Fibroblast of lung (primary cell): ENCODE data around the gene NPFFR1. TPM values are rescaled to one million over a fixed set of nuclear protein-coding genes. Genes with fewer than 3 reads are reported as not detected.

ENCODE experiments used
- DNase-seq, 2 donors: peaks; one replicate each; pipeline versions ENCODE4 v3.0.0 to v3.0.0-alpha.2; 2010; ENCODE audit warnings: low read depth in 2 of 2
- H2AFZ ChIP-seq: 2 replicates; pipeline ENCODE4 v1.5.1; 2012; ENCODE audit warnings: low read length, control low read depth, inconsistent platforms
- H3K27ac ChIP-seq: 2 replicates; pipeline ENCODE4 v1.5.1; 2011; ENCODE audit warnings: low read length, control low read depth; ENCODE audit not compliant: insufficient read depth
- H3K27me3 ChIP-seq: 2 replicates; pipeline ENCODE4 v1.5.1; 2011; ENCODE audit warnings: mild to moderate bottlenecking, low read length; ENCODE audit not compliant: control insufficient read depth, insufficient read depth
- H3K36me3 ChIP-seq: 2 replicates; pipeline ENCODE4 v1.5.1; 2011; ENCODE audit warnings: low read length; ENCODE audit not compliant: control insufficient read depth, insufficient read depth
- H3K4me1 ChIP-seq: 2 replicates; pipeline ENCODE4 v1.5.1; 2011; ENCODE audit warnings: low read length; ENCODE audit not compliant: control insufficient read depth, insufficient read depth; ENCODE audit errors: extremely low read depth
- H3K4me2 ChIP-seq: 2 replicates; pipeline ENCODE4 v1.5.1; 2011; ENCODE audit warnings: low read length, control low read depth; ENCODE audit not compliant: insufficient read depth; ENCODE audit errors: extremely low read depth
- H3K4me3 ChIP-seq, 4 experiments: fragments of 200-600 bp in 1 of 4; sonication (generic) in 1 of 4; replicated peaks in 1 of 4; 2 replicates each; pipeline ENCODE4 v1.5.1; 2011 to 2016; ENCODE audit warnings: low read length in 4 of 4, low read depth in 3 of 4, mild to moderate bottlenecking in 3 of 4, control low read depth in 2 of 4, inconsistent platforms in 1 of 4, mixed read lengths in 1 of 4; ENCODE audit not compliant: insufficient read depth in 1 of 4; ENCODE audit errors: control extremely low read depth in 1 of 4
- H3K79me2 ChIP-seq: 2 replicates; pipeline ENCODE4 v1.5.1; 2012; ENCODE audit warnings: mild to moderate bottlenecking, low read length, inconsistent platforms; ENCODE audit not compliant: control insufficient read depth, insufficient read depth
- H3K9ac ChIP-seq: 2 replicates; pipeline ENCODE4 v1.5.1; 2011; ENCODE audit warnings: mild to moderate bottlenecking, low read length, control low read depth; ENCODE audit not compliant: insufficient read depth
- H3K9me3 ChIP-seq: 2 replicates; pipeline ENCODE4 v1.5.1; 2012; ENCODE audit warnings: low read depth, low read length; ENCODE audit not compliant: control insufficient read depth, insufficient read depth
- H4K20me1 ChIP-seq: 2 replicates; pipeline ENCODE4 v1.5.1; 2011; ENCODE audit warnings: low read length; ENCODE audit not compliant: control insufficient read depth, insufficient read depth; ENCODE audit errors: extremely low read depth
- EZH2 ChIP-seq: IDR thresholded peaks from 2 replicates; pipeline ENCODE4 v1.5.1; 2012; ENCODE audit warnings: low read length, control low read depth, mild to moderate bottlenecking; ENCODE audit errors: missing control alignments
- polyA plus RNA-seq, 2 donors: library from polyadenylated mRNA; depleted of rRNA in 1 of 2; stranded (reverse) in 1 of 2; unstranded in 1 of 2; fragments of >200 nt; gene quantifications; 2 replicates each; pipeline ENCODE4 v1.2.1, GENCODE V29; 2011 to 2012; ENCODE audit warnings: missing spikeins in 1 of 2
- total RNA-seq: library from RNA; depleted of rRNA; stranded (reverse); fragments of >200 nt; gene quantifications from 2 replicates; pipeline ENCODE4 v1.2.1, GENCODE V29; 2014
- TF ChIP-seq, protein P1 (sequence below), 2 donors: IDR thresholded peaks in 1 of 2; conservative IDR thresholded peaks in 1 of 2; 1 replicate in 1 of 2; 2 replicates in 1 of 2; pipeline ENCODE4 v1.5.1; 2011 to 2012; ENCODE audit warnings: low read length in 2 of 2, control low read depth in 1 of 2, inconsistent platforms in 1 of 2, low read depth in 1 of 2, mild to moderate bottlenecking in 1 of 2

NPFFR1 gene
- total and polyA plus RNA-seq, 2 donors (not counting 1 experiment from before 2014, with no cell fraction given): not detected

- TF ChIP-seq, protein P1, sequence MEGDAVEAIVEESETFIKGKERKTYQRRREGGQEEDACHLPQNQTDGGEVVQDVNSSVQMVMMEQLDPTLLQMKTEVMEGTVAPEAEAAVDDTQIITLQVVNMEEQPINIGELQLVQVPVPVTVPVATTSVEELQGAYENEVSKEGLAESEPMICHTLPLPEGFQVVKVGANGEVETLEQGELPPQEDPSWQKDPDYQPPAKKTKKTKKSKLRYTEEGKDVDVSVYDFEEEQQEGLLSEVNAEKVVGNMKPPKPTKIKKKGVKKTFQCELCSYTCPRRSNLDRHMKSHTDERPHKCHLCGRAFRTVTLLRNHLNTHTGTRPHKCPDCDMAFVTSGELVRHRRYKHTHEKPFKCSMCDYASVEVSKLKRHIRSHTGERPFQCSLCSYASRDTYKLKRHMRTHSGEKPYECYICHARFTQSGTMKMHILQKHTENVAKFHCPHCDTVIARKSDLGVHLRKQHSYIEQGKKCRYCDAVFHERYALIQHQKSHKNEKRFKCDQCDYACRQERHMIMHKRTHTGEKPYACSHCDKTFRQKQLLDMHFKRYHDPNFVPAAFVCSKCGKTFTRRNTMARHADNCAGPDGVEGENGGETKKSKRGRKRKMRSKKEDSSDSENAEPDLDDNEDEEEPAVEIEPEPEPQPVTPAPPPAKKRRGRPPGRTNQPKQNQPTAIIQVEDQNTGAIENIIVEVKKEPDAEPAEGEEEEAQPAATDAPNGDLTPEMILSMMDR (conservative IDR thresholded peaks at IDR 0.05 in 1 of 2, IDR thresholded peaks at IDR 0.05 in 1 of 2; ENCODE audit: low read depth in 1 of 2, low read length in 2 of 2): peak in 1 of 2 donors; percentile 13
- TF ChIP-seq EZH2: no peak
- no peaks in the 10 kb centered on the region for H3K9me3 ChIP-seq
- H2AFZ ChIP-seq: no peak overlapping the region
- no peak for DNase-seq
- no peaks in the 10 kb centered on the region for H3K36me3 ChIP-seq
- H3K27me3 ChIP-seq: peaks cover 5% of the 10 kb centered on the region
- H3K9ac ChIP-seq: no peak overlapping the region
- H4K20me1 ChIP-seq: no peaks in the 10 kb centered on the region
- H3K4me2 ChIP-seq: no peak overlapping the region
- no peak overlapping the region for H3K27ac ChIP-seq
- H3K4me3 ChIP-seq: no peak overlapping the region
- peaks cover 14% of the 10 kb centered on the region for H3K4me1 ChIP-seq
- no peaks in the 10 kb centered on the region for H3K79me2 ChIP-seq
These were observed 18.6 kb downstream of the NPFFR1 start for GRCh38 chr10:70265032-70265689.

- Histone ChIP-seq H2AFZ (no peak overlapping the region), H3K4me3 (no peak overlapping the region), H3K27me3 (peaks cover 8% of the 10 kb centered on the region), H4K20me1 (no peaks in the 10 kb centered on the region), H3K79me2 (no peaks in the 10 kb centered on the region), H3K36me3 (no peaks in the 10 kb centered on the region), H3K27ac (no peak overlapping the region), H3K9me3 (no peaks in the 10 kb centered on the region), H3K4me2 (no peak overlapping the region), H3K9ac (no peak overlapping the region), H3K4me1 (no peaks in the 10 kb centered on the region)
- TF ChIP-seq, protein P1 (conservative IDR thresholded peaks at IDR 0.05 in 1 of 2, IDR thresholded peaks at IDR 0.05 in 1 of 2; ENCODE audit: low read depth in 1 of 2, low read length in 2 of 2): no peak
- no peak for DNase-seq
These were observed 23.1 kb downstream of the NPFFR1 start for GRCh38 chr10:70260734-70261133.

- Histone ChIP-seq H3K27me3 (peaks cover 13% of the 10 kb centered on the region), H2AFZ (no peak overlapping the region), H4K20me1 (no peaks in the 10 kb centered on the region), H3K4me1 (no peaks in the 10 kb centered on the region), H3K4me3 (no peak overlapping the region), H3K27ac (no peak overlapping the region), H3K36me3 (no peaks in the 10 kb centered on the region), H3K9me3 (no peaks in the 10 kb centered on the region), H3K9ac (no peak overlapping the region), H3K4me2 (no peak overlapping the region), H3K79me2 (no peaks in the 10 kb centered on the region)
- no peak for DNase-seq
- TF ChIP-seq EZH2: no peak
- TF ChIP-seq, protein P1 (conservative IDR thresholded peaks at IDR 0.05 in 1 of 2, IDR thresholded peaks at IDR 0.05 in 1 of 2; ENCODE audit: low read depth in 1 of 2, low read length in 2 of 2): no peak
These were observed 23.5 kb downstream of the NPFFR1 start for GRCh38 chr10:70260259-70260658.
